HuH-7 (cell line): ENCODE data around the gene QRSL1.
"Not testable (repeated sequence)": the region's sequence is repeated elsewhere in the genome, so short reads cannot be mapped to it uniquely, and the experiment has no call there.

Experiments used
- DNase-seq: peaks from one replicate; pipeline ENCODE4 v3.0.0; 2011; ENCODE audit warnings: low spot score

QRSL1 gene

GRCh38 chr6:106629103-106629858, at the start of gene QRSL1, which contains the start of gene RTN4IP1:
Gene QRSL1, plus strand, starts transcription at chr6:106629578. Its CDS starts 104 bp downstream, at chr6:106629682.
Gene RTN4IP1, minus strand, starts transcription at chr6:106629498. Its CDS starts 477 bp downstream, at chr6:106629021.
- DNase-seq: peak; percentile 95

- no peak for DNase-seq
These were observed 47.9 kb upstream of the QRSL1 start for GRCh38 chr6:106581468-106581867.

GRCh38 chr6:106586815-106587415, 42.5 kb upstream of the QRSL1 start:
- DNase-seq: no peak

GRCh38 chr6:106588937-106589336, 40.4 kb upstream of the QRSL1 start:
- not testable (repeated sequence) for DNase-seq

GRCh38 chr6:106591111-106591825, 38.1 kb upstream of the QRSL1 start:
- no peak for DNase-seq

- no peak for DNase-seq
These were observed 29.9 kb upstream of the QRSL1 start for GRCh38 chr6:106599440-106599839.

GRCh38 chr6:106600329-106600728, 29.0 kb upstream of the QRSL1 start:
- DNase-seq: no peak

- peak; percentile 39 for DNase-seq
These were observed 21.2 kb upstream of the QRSL1 start for GRCh38 chr6:106608080-106608668.

GRCh38 chr6:106609699-106610098, 19.7 kb upstream of the QRSL1 start:
- DNase-seq: peak; percentile 26

- DNase-seq: no peak
These were observed 18.3 kb upstream of the QRSL1 start for GRCh38 chr6:106611030-106611429.

- no peak for DNase-seq
These were observed 16.5 kb upstream of the QRSL1 start for GRCh38 chr6:106612671-106613416.

- no peak for DNase-seq
These were observed 15.8 kb upstream of the QRSL1 start for GRCh38 chr6:106613590-106613989.

- DNase-seq: no peak
These were observed 15.2 kb upstream of the QRSL1 start for GRCh38 chr6:106614166-106614565.

GRCh38 chr6:106614592-106615257, 14.7 kb upstream of the QRSL1 start:
- DNase-seq: no peak

- DNase-seq: no peak
These were observed 12.1 kb upstream of the QRSL1 start for GRCh38 chr6:106617302-106617701.

GRCh38 chr6:106617857-106618256, 11.5 kb upstream of the QRSL1 start:
- no peak for DNase-seq

GRCh38 chr6:106618324-106618723, 11.1 kb upstream of the QRSL1 start:
- no peak for DNase-seq

GRCh38 chr6:106619223-106619622, 10.2 kb upstream of the QRSL1 start:
- DNase-seq: no peak

- DNase-seq: no peak
These were observed 8.3 kb upstream of the QRSL1 start for GRCh38 chr6:106620931-106621672.

- DNase-seq: no peak
These were observed 7.0 kb upstream of the QRSL1 start for GRCh38 chr6:106622412-106622811.

GRCh38 chr6:106623039-106623438, 6.3 kb upstream of the QRSL1 start:
- DNase-seq: no peak
